ENCODE measurements around the gene EP400.
"Not testable (repeated sequence)": the region's sequence is repeated elsewhere in the genome, so short reads cannot be mapped to it uniquely, and the experiment has no call there.

The EP400 gene

DNA sequence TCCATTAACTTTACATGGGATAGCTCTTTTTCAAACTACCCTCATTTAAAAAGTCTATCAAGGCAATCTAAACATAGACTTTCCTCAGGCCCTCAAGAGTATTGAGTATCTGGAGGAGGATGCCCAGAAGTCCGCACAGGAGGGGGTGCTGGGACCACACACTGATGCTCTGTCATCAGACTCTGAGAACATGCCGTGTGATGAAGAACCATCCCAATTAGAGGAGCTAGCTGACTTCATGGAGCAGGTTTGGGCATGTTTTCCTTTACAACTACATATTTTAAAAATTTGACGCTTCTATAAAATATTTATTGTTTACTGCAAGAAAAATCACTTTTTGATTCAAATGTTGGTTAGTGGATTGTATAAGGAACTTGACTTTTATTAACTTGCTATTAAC, 93.5 kb downstream of the EP400 start:
- Histone ChIP-seq H3K27me3 (ENCODE audit: control insufficient read depth in 1 of 2, insufficient read depth in 2 of 2, low read length in 2 of 2) (no peaks in the 10 kb centered on the region), H3K9me3 (ENCODE audit: control insufficient read depth in 2 of 2, low read length in 2 of 2) (no peaks in the 10 kb centered on the region), H3K4me3 (ENCODE audit: low read length in 2 of 2) (no peak overlapping the region), H3K9ac (ENCODE audit: low read length in 2 of 2) (no peak overlapping the region), H3K36me3 (ENCODE audit: control insufficient read depth in 2 of 2, insufficient read depth in 2 of 2, low read length in 2 of 2) (peaks cover 30 to 47% of the 10 kb centered on the region in 2 donors), H3K4me1 (ENCODE audit: control insufficient read depth, insufficient read depth, low read length) (peaks cover 11% of the 10 kb centered on the region), H3K27ac (ENCODE audit: low read length) (no peak overlapping the region)

- H3K4me1 ChIP-seq (ENCODE audit: control insufficient read depth, insufficient read depth, low read length), result peaks cover 11% of the 10 kb centered on the region
- peaks cover 30 to 42% of the 10 kb centered on the region in 2 donors for H3K36me3 ChIP-seq (ENCODE audit: control insufficient read depth in 2 of 2, insufficient read depth in 2 of 2, low read length in 2 of 2)
- H3K9me3 ChIP-seq (ENCODE audit: control insufficient read depth in 2 of 2, low read length in 2 of 2), result no peaks in the 10 kb centered on the region
- H3K9ac ChIP-seq (ENCODE audit: low read length in 2 of 2), result no peak overlapping the region
- H3K27me3 ChIP-seq (ENCODE audit: control insufficient read depth in 1 of 2, insufficient read depth in 2 of 2, low read length in 2 of 2), result no peaks in the 10 kb centered on the region
- no peak overlapping the region for H3K27ac ChIP-seq (ENCODE audit: low read length)
- no peak overlapping the region for H3K4me3 ChIP-seq (ENCODE audit: low read length in 2 of 2)
Observed at GRCh38 chr12:132043770-132044467, 94.2 kb downstream of the EP400 start.

DNA sequence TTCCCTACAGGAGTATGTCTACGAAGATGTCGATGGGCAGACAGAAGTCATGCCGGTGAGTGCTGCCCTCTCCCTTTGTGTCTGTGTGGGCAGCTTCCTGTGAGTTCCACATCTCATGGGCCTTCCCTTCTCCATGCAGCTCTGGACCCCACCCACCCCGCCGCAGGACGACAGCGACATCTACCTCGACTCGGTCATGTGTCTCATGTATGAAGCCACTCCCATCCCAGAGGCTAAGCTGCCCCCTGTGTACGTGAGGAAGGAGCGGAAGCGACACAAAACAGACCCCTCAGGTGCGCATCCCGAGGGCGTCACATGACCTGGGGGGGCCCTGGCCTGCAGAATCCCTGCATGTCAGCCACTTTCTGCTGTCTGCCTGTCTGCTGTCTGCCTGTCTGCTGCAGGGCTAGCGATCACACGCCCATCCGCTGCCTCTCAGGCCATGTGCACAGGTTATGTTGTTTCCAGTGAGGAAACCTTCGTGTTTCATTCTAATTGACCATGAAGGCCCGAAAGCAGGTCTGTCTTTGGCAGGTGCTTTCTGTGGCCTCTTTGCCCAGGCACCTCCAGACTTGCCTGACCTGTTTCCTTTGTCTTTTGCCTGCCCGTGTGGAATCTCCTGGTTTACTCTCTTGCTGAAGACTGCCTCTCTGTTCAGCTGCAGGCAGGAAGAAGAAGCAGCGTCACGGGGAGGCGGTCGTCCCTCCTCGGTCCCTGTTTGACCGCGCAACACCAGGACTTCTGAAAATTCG, 95.1 kb downstream of the EP400 start:
- Histone ChIP-seq H3K4me3 (ENCODE audit: low read length in 2 of 2) (no peak overlapping the region), H3K27me3 (ENCODE audit: control insufficient read depth in 1 of 2, insufficient read depth in 2 of 2, low read length in 2 of 2) (no peaks in the 10 kb centered on the region), H3K9me3 (ENCODE audit: control insufficient read depth in 2 of 2, low read length in 2 of 2) (no peaks in the 10 kb centered on the region), H3K9ac (ENCODE audit: low read length in 2 of 2) (no peak overlapping the region), H3K36me3 (ENCODE audit: control insufficient read depth in 2 of 2, insufficient read depth in 2 of 2, low read length in 2 of 2) (peaks cover 37 to 46% of the 10 kb centered on the region in 2 donors), H3K4me1 (ENCODE audit: control insufficient read depth, insufficient read depth, low read length) (peaks cover 11% of the 10 kb centered on the region), H3K27ac (ENCODE audit: low read length) (no peak overlapping the region)

- Histone ChIP-seq H3K27me3 (ENCODE audit: control insufficient read depth in 1 of 2, insufficient read depth in 2 of 2, low read length in 2 of 2) (no peaks in the 10 kb centered on the region), H3K9ac (ENCODE audit: low read length in 2 of 2) (no peak overlapping the region), H3K4me3 (ENCODE audit: low read length in 2 of 2) (no peak overlapping the region), H3K9me3 (ENCODE audit: control insufficient read depth in 2 of 2, low read length in 2 of 2) (no peaks in the 10 kb centered on the region), H3K36me3 (ENCODE audit: control insufficient read depth in 2 of 2, insufficient read depth in 2 of 2, low read length in 2 of 2) (peaks cover 43 to 53% of the 10 kb centered on the region in 2 donors), H3K4me1 (ENCODE audit: control insufficient read depth, insufficient read depth, low read length) (peaks cover 11% of the 10 kb centered on the region), H3K27ac (ENCODE audit: low read length) (peak overlapping the region; percentile 71)
Observed at GRCh38 chr12:132045751-132046150, 96.0 kb downstream of the EP400 start.

DNA sequence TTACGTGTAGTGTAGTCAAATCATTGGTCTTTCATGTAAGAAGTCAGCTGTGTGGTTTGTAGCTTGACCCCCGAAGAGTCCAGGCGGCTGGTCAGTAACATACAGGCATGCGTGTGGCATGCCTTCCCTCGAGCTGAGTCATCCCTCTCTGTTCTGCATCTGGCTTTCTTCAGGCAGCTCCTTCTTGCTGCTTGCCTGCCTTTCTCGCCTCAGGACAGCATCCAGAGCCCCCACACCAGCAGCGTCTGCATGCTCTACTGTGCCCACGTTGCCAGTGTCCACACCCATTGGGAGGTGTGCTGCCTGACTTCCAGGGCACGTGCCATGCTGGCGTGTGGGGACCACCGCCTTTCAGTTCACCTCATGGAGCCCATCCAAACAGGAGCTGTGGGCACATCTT, 96.8 kb downstream of the EP400 start:
- Histone ChIP-seq H3K27ac (ENCODE audit: low read length) (peak overlapping the region; percentile 71), H3K4me3 (ENCODE audit: low read length in 2 of 2) (peak overlapping the region in 1 of 2 donors; percentile 40), H3K9ac (ENCODE audit: low read length in 2 of 2) (no peak overlapping the region), H3K9me3 (ENCODE audit: control insufficient read depth in 2 of 2, low read length in 2 of 2) (no peaks in the 10 kb centered on the region), H3K36me3 (ENCODE audit: control insufficient read depth in 2 of 2, insufficient read depth in 2 of 2, low read length in 2 of 2) (peaks cover 46 to 52% of the 10 kb centered on the region in 2 donors), H3K27me3 (ENCODE audit: control insufficient read depth in 1 of 2, insufficient read depth in 2 of 2, low read length in 2 of 2) (no peaks in the 10 kb centered on the region), H3K4me1 (ENCODE audit: control insufficient read depth, insufficient read depth, low read length) (peaks cover 11% of the 10 kb centered on the region)

- H3K27me3 ChIP-seq (ENCODE audit: control insufficient read depth in 1 of 2, insufficient read depth in 2 of 2, low read length in 2 of 2); H3K27ac ChIP-seq (ENCODE audit: low read length); H3K9ac ChIP-seq (ENCODE audit: low read length in 2 of 2); H3K4me3 ChIP-seq (ENCODE audit: low read length in 2 of 2); H3K9me3 ChIP-seq (ENCODE audit: control insufficient read depth in 2 of 2, low read length in 2 of 2): not testable (repeated sequence)
- H3K36me3 ChIP-seq (ENCODE audit: control insufficient read depth in 2 of 2, insufficient read depth in 2 of 2, low read length in 2 of 2), result peaks cover 50 to 56% of the 10 kb centered on the region in 2 donors
- H3K4me1 ChIP-seq (ENCODE audit: control insufficient read depth, insufficient read depth, low read length), result peaks cover 11% of the 10 kb centered on the region
Observed at GRCh38 chr12:132047630-132048029, 97.9 kb downstream of the EP400 start.

GRCh38 chr12:132049442-132049841, 99.7 kb downstream of the EP400 start:
- Histone ChIP-seq H3K27ac (ENCODE audit: low read length) (no peak overlapping the region), H3K27me3 (ENCODE audit: control insufficient read depth in 1 of 2, insufficient read depth in 2 of 2, low read length in 2 of 2) (no peaks in the 10 kb centered on the region), H3K9ac (ENCODE audit: low read length in 2 of 2) (no peak overlapping the region), H3K36me3 (ENCODE audit: control insufficient read depth in 2 of 2, insufficient read depth in 2 of 2, low read length in 2 of 2) (peaks cover 58 to 60% of the 10 kb centered on the region in 2 donors), H3K9me3 (ENCODE audit: control insufficient read depth in 2 of 2, low read length in 2 of 2) (no peaks in the 10 kb centered on the region), H3K4me1 (ENCODE audit: control insufficient read depth, insufficient read depth, low read length) (peaks cover 11% of the 10 kb centered on the region), H3K4me3 (ENCODE audit: low read length in 2 of 2) (no peak overlapping the region)

DNA sequence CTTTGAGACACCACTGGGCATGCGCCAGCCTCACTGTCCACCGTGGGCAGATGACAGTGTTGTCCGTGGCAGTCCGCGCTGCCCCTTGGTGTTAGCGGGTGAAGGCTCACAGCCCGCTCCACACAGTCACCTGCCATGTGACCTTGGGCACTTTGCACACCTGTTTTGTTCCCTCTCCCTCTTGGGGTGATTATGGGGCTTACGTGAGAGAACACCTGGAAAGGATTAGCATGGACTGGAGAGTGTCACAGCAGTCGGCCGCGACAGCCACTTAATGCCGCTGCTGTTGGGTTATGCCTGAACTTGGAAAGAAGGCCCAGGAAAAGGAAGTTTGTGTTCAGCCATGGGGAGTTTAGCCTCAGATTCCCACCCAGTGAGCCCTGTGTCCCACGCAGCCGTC, 100.1 kb downstream of the EP400 start:
- Histone ChIP-seq H3K4me3 (ENCODE audit: low read length in 2 of 2) (no peak overlapping the region), H3K9me3 (ENCODE audit: control insufficient read depth in 2 of 2, low read length in 2 of 2) (no peaks in the 10 kb centered on the region), H3K27ac (ENCODE audit: low read length) (no peak overlapping the region), H3K9ac (ENCODE audit: low read length in 2 of 2) (no peak overlapping the region), H3K36me3 (ENCODE audit: control insufficient read depth in 2 of 2, insufficient read depth in 2 of 2, low read length in 2 of 2) (peaks cover 55 to 59% of the 10 kb centered on the region in 2 donors), H3K27me3 (ENCODE audit: control insufficient read depth in 1 of 2, insufficient read depth in 2 of 2, low read length in 2 of 2) (no peaks in the 10 kb centered on the region), H3K4me1 (ENCODE audit: control insufficient read depth, insufficient read depth, low read length) (peaks cover 11% of the 10 kb centered on the region)

DNA sequence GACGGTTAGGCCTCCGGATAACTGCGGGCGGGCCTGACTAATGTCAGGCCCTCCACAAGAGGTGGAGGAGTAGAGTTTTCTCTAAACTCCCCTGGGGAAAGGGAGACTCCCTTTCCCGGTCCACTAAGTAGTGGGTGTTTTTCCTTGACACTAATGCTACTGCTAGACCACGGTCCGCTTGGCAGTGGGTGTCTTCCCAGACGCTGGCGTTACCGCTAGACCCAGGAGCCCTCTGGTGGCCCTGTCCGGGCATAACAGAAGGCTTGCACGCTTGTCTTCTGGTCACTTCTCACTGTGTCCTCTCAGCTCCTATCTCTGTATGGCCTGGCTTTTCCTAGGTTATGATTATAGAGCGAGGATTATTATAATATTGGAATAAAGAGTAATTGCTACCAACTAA, 102.0 kb downstream of the EP400 start:
- not testable (repeated sequence) for H3K4me3 ChIP-seq (ENCODE audit: low read length in 2 of 2); H3K9ac ChIP-seq (ENCODE audit: low read length in 2 of 2); H3K27ac ChIP-seq (ENCODE audit: low read length); H3K27me3 ChIP-seq (ENCODE audit: control insufficient read depth in 1 of 2, insufficient read depth in 2 of 2, low read length in 2 of 2); H3K4me1 ChIP-seq (ENCODE audit: control insufficient read depth, insufficient read depth, low read length); H3K9me3 ChIP-seq (ENCODE audit: control insufficient read depth in 2 of 2, low read length in 2 of 2)
- H3K36me3 ChIP-seq (ENCODE audit: control insufficient read depth in 2 of 2, insufficient read depth in 2 of 2, low read length in 2 of 2), result peaks cover 57 to 60% of the 10 kb centered on the region in 2 donors

- H3K27me3 ChIP-seq (ENCODE audit: control insufficient read depth in 1 of 2, insufficient read depth in 2 of 2, low read length in 2 of 2), result no peaks in the 10 kb centered on the region
- H3K36me3 ChIP-seq (ENCODE audit: control insufficient read depth in 2 of 2, insufficient read depth in 2 of 2, low read length in 2 of 2), result peaks cover 64 to 66% of the 10 kb centered on the region in 2 donors
- H3K9ac ChIP-seq (ENCODE audit: low read length in 2 of 2), result no peak overlapping the region
- no peaks in the 10 kb centered on the region for H3K9me3 ChIP-seq (ENCODE audit: control insufficient read depth in 2 of 2, low read length in 2 of 2)
- H3K4me1 ChIP-seq (ENCODE audit: control insufficient read depth, insufficient read depth, low read length), result no peaks in the 10 kb centered on the region
- no peak overlapping the region for H3K4me3 ChIP-seq (ENCODE audit: low read length in 2 of 2)
- no peak overlapping the region for H3K27ac ChIP-seq (ENCODE audit: low read length)
Observed at GRCh38 chr12:132052196-132052932, 102.6 kb downstream of the EP400 start.

All from stomach smooth muscle (tissue), 2 donors.